Fibroblast of lung (primary cell): ENCODE results near the gene RABGAP1. TPM values are rescaled to one million over a fixed set of nuclear protein-coding genes. Genes with fewer than 3 reads are reported as not detected.

ENCODE experiments used
- DNase-seq, 2 donors: peaks; one replicate each; pipeline versions ENCODE4 v3.0.0 to v3.0.0-alpha.2; 2010; ENCODE audit warnings: low read depth in 2 of 2
- H2AFZ ChIP-seq: 2 replicates; pipeline ENCODE4 v1.5.1; 2012; ENCODE audit warnings: low read length, control low read depth, inconsistent platforms
- H3K27ac ChIP-seq: 2 replicates; pipeline ENCODE4 v1.5.1; 2011; ENCODE audit warnings: low read length, control low read depth; ENCODE audit not compliant: insufficient read depth
- H3K27me3 ChIP-seq: 2 replicates; pipeline ENCODE4 v1.5.1; 2011; ENCODE audit warnings: mild to moderate bottlenecking, low read length; ENCODE audit not compliant: control insufficient read depth, insufficient read depth
- H3K36me3 ChIP-seq: 2 replicates; pipeline ENCODE4 v1.5.1; 2011; ENCODE audit warnings: low read length; ENCODE audit not compliant: control insufficient read depth, insufficient read depth
- H3K4me1 ChIP-seq: 2 replicates; pipeline ENCODE4 v1.5.1; 2011; ENCODE audit warnings: low read length; ENCODE audit not compliant: control insufficient read depth, insufficient read depth; ENCODE audit errors: extremely low read depth
- H3K4me2 ChIP-seq: 2 replicates; pipeline ENCODE4 v1.5.1; 2011; ENCODE audit warnings: low read length, control low read depth; ENCODE audit not compliant: insufficient read depth; ENCODE audit errors: extremely low read depth
- H3K4me3 ChIP-seq, 4 experiments: fragments of 200-600 bp in 1 of 4; sonication (generic) in 1 of 4; replicated peaks in 1 of 4; 2 replicates each; pipeline ENCODE4 v1.5.1; 2011 to 2016; ENCODE audit warnings: low read length in 4 of 4, low read depth in 3 of 4, mild to moderate bottlenecking in 3 of 4, control low read depth in 2 of 4, inconsistent platforms in 1 of 4, mixed read lengths in 1 of 4; ENCODE audit not compliant: insufficient read depth in 1 of 4; ENCODE audit errors: control extremely low read depth in 1 of 4
- H3K79me2 ChIP-seq: 2 replicates; pipeline ENCODE4 v1.5.1; 2012; ENCODE audit warnings: mild to moderate bottlenecking, low read length, inconsistent platforms; ENCODE audit not compliant: control insufficient read depth, insufficient read depth
- H3K9ac ChIP-seq: 2 replicates; pipeline ENCODE4 v1.5.1; 2011; ENCODE audit warnings: mild to moderate bottlenecking, low read length, control low read depth; ENCODE audit not compliant: insufficient read depth
- H3K9me3 ChIP-seq: 2 replicates; pipeline ENCODE4 v1.5.1; 2012; ENCODE audit warnings: low read depth, low read length; ENCODE audit not compliant: control insufficient read depth, insufficient read depth
- H4K20me1 ChIP-seq: 2 replicates; pipeline ENCODE4 v1.5.1; 2011; ENCODE audit warnings: low read length; ENCODE audit not compliant: control insufficient read depth, insufficient read depth; ENCODE audit errors: extremely low read depth
- CTCF ChIP-seq, 2 donors: IDR thresholded peaks in 1 of 2; conservative IDR thresholded peaks in 1 of 2; 1 replicate in 1 of 2; 2 replicates in 1 of 2; pipeline ENCODE4 v1.5.1; 2011 to 2012; ENCODE audit warnings: low read length in 2 of 2, control low read depth in 1 of 2, inconsistent platforms in 1 of 2, low read depth in 1 of 2, mild to moderate bottlenecking in 1 of 2
- EZH2 ChIP-seq: IDR thresholded peaks from 2 replicates; pipeline ENCODE4 v1.5.1; 2012; ENCODE audit warnings: low read length, control low read depth, mild to moderate bottlenecking; ENCODE audit errors: missing control alignments
- polyA plus RNA-seq, 2 donors: library from polyadenylated mRNA; depleted of rRNA in 1 of 2; stranded (reverse) in 1 of 2; unstranded in 1 of 2; fragments of >200 nt; gene quantifications; 2 replicates each; pipeline ENCODE4 v1.2.1, GENCODE V29; 2011 to 2012; ENCODE audit warnings: missing spikeins in 1 of 2
- total RNA-seq: library from RNA; depleted of rRNA; stranded (reverse); fragments of >200 nt; gene quantifications from 2 replicates; pipeline ENCODE4 v1.2.1, GENCODE V29; 2014

Gene RABGAP1
- total and polyA plus RNA-seq, 2 donors (not counting 1 experiment from before 2014, with no cell fraction given), result 47.6 to 58.6 TPM

- H3K9ac ChIP-seq, result no peak overlapping the region
- no peaks in the 10 kb centered on the region for H3K4me1 ChIP-seq
- no peaks in the 10 kb centered on the region for H3K36me3 ChIP-seq
- TF ChIP-seq EZH2, result no peak
- no peak overlapping the region for H2AFZ ChIP-seq
- H3K27me3 ChIP-seq, result no peaks in the 10 kb centered on the region
- no peak for DNase-seq
- H3K27ac ChIP-seq, result no peak overlapping the region
- H3K9me3 ChIP-seq, result no peaks in the 10 kb centered on the region
- H3K79me2 ChIP-seq, result no peaks in the 10 kb centered on the region
- no peak overlapping the region for H3K4me2 ChIP-seq
- H4K20me1 ChIP-seq, result no peaks in the 10 kb centered on the region
- H3K4me3 ChIP-seq, result no peak overlapping the region
These were observed 197.3 kb downstream of the RABGAP1 start for GRCh38 chr9:123138163-123138562.

GRCh38 chr9:123149067-123149466 lies 208.2 kb downstream of the RABGAP1 start:
- Histone ChIP-seq H3K4me2 (no peak overlapping the region), H3K9me3 (no peaks in the 10 kb centered on the region), H3K27me3 (no peaks in the 10 kb centered on the region), H3K9ac (no peak overlapping the region), H4K20me1 (no peaks in the 10 kb centered on the region), H2AFZ (no peak overlapping the region), H3K36me3 (no peaks in the 10 kb centered on the region), H3K27ac (no peak overlapping the region), H3K4me1 (no peaks in the 10 kb centered on the region), H3K79me2 (no peaks in the 10 kb centered on the region), H3K4me3 (no peak overlapping the region)
- TF ChIP-seq CTCF (conservative IDR thresholded peaks at IDR 0.05 in 1 of 2, IDR thresholded peaks at IDR 0.05 in 1 of 2; ENCODE audit: low read depth in 1 of 2, low read length in 2 of 2), result no peak
- no peak for DNase-seq

- Histone ChIP-seq H3K36me3 (no peaks in the 10 kb centered on the region), H3K27me3 (no peaks in the 10 kb centered on the region), H3K79me2 (no peaks in the 10 kb centered on the region), H3K4me2 (no peak overlapping the region), H3K4me3 (no peak overlapping the region), H3K27ac (no peak overlapping the region), H3K9me3 (no peaks in the 10 kb centered on the region), H4K20me1 (no peaks in the 10 kb centered on the region), H2AFZ (no peak overlapping the region), H3K9ac (no peak overlapping the region), H3K4me1 (no peaks in the 10 kb centered on the region)
- peak in 1 of 2 donors; percentile 5 for DNase-seq
- TF ChIP-seq CTCF (conservative IDR thresholded peaks at IDR 0.05 in 1 of 2, IDR thresholded peaks at IDR 0.05 in 1 of 2; ENCODE audit: low read depth in 1 of 2, low read length in 2 of 2) (no peak), EZH2 (no peak)
These were observed 210.1 kb downstream of the RABGAP1 start for GRCh38 chr9:123150708-123151503.

Other genes starting within 250 kb of the RABGAP1 start
- gene OR1L4, start 217.0 kb upstream of the RABGAP1 start, total RNA-seq, result not detected in 2 replicates
- gene OR1L4, start 217.0 kb upstream of the RABGAP1 start, polyA plus RNA-seq, result not detected in 2 replicates
- gene OR1L6, start 198.7 kb upstream of the RABGAP1 start, total RNA-seq, result not detected in 2 replicates
- gene OR1L6, start 198.7 kb upstream of the RABGAP1 start, polyA plus RNA-seq, result not detected in 2 replicates
- gene OR5C1, start 152.1 kb upstream of the RABGAP1 start, total RNA-seq, result not detected in 2 replicates
- not detected in 2 replicates for gene OR5C1, start 152.1 kb upstream of the RABGAP1 start, polyA plus RNA-seq
- gene OR1K1, start 140.9 kb upstream of the RABGAP1 start, total RNA-seq, result not detected in 2 replicates
- not detected in 2 replicates for gene OR1K1, start 140.9 kb upstream of the RABGAP1 start, polyA plus RNA-seq
- 39.5 and 40.8 TPM in 2 replicates for gene PDCL, start 112.4 kb upstream of the RABGAP1 start, total RNA-seq
- 16.5 and 19.8 TPM in 2 replicates for gene PDCL, start 112.4 kb upstream of the RABGAP1 start, polyA plus RNA-seq
- gene RC3H2, start 35.7 kb upstream of the RABGAP1 start, total RNA-seq, result 34.9 and 35.7 TPM in 2 replicates
- 29.4 and 43.1 TPM in 2 replicates for gene RC3H2, start 35.7 kb upstream of the RABGAP1 start, polyA plus RNA-seq
- 14.1 and 16.3 TPM in 2 replicates for gene ZBTB6, start 27.7 kb upstream of the RABGAP1 start, total RNA-seq
- gene ZBTB6, start 27.7 kb upstream of the RABGAP1 start, polyA plus RNA-seq, result 6.1 and 8.5 TPM in 2 replicates
- 5.1 and 5.6 TPM in 2 replicates for gene ZBTB26, start 9.5 kb upstream of the RABGAP1 start, total RNA-seq
- 3.8 and 7.9 TPM in 2 replicates for gene ZBTB26, start 9.5 kb upstream of the RABGAP1 start, polyA plus RNA-seq
- 0.66 and 1.0 TPM in 2 replicates for gene GPR21, start 92.6 kb downstream of the RABGAP1 start, total RNA-seq
- 1.2 TPM in 1 of 2 replicates, not detected in the other for gene GPR21, start 92.6 kb downstream of the RABGAP1 start, polyA plus RNA-seq